ENCODE measurements around the gene ABCA4. TPM values are rescaled to one million over a fixed set of nuclear protein-coding genes. Genes with fewer than 3 reads are reported as not detected.
A peak's percentile ranks its signal among the peaks of the same experiment; 100 is the strongest.

ABCA4 gene
- total RNA-seq, 2 donors from 2014 or later: under 0.01 TPM

DNA sequence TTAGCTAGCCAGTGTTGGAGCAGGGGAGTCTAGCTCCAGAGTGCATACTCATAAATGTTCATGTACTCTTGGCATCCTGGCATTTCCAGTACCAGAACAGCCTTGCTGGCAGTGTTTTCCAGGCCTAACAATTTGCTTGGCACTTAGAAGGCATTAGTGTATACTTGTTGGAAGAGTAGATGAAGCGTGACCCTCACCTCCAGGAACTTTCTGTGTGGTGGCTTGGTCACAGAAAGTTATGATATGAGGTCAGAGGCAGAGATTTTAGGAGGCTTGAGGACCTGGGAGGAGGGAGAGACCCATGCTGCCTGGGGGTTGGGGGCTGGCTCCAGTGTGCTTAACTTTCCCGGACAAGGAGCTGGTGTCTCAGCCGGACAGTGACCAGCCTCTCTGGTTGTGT, 159.0 kb downstream of the ABCA4 start:
- no peak for TF ChIP-seq POLR2A (IDR thresholded peaks at IDR 0.05)
- TF ChIP-seq, protein P1, sequence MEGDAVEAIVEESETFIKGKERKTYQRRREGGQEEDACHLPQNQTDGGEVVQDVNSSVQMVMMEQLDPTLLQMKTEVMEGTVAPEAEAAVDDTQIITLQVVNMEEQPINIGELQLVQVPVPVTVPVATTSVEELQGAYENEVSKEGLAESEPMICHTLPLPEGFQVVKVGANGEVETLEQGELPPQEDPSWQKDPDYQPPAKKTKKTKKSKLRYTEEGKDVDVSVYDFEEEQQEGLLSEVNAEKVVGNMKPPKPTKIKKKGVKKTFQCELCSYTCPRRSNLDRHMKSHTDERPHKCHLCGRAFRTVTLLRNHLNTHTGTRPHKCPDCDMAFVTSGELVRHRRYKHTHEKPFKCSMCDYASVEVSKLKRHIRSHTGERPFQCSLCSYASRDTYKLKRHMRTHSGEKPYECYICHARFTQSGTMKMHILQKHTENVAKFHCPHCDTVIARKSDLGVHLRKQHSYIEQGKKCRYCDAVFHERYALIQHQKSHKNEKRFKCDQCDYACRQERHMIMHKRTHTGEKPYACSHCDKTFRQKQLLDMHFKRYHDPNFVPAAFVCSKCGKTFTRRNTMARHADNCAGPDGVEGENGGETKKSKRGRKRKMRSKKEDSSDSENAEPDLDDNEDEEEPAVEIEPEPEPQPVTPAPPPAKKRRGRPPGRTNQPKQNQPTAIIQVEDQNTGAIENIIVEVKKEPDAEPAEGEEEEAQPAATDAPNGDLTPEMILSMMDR (IDR thresholded peaks at IDR 0.05): no peak
- 93 to 95% methylated on average over 3 of the region's 3 CpGs for WGBS, 2 donors

DNA sequence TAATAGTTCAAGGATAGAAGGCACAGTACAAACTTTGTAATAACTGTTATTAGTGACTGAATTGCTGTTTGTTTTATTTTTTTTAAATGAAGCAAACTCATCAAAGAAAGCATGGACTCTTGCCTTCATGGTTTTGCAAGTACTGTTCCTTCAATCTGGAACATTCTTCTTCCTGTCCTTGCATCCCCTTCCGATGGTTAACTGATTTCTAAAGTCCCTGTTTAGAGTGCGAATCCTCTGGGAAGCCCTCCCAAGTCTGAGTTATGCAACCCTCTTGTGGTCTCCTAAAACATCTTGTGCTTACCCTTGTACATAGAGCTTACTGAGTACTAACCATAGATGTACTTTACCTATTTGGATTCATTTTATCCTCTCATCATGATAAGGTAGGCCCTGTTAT, 159.5 kb downstream of the ABCA4 start:
- TF ChIP-seq, protein P1 (IDR thresholded peaks at IDR 0.05): no peak
- TF ChIP-seq POLR2A (IDR thresholded peaks at IDR 0.05): no peak
- Histone ChIP-seq H3K36me3 (replicated peaks in 1 of 2; ENCODE audit: insufficient read depth in 1 of 2, low read depth in 2 of 2) (no peaks in the 10 kb centered on the region), H3K27me3 (no peaks in the 10 kb centered on the region), H3K9me3 (no peaks in the 10 kb centered on the region), H3K27ac (peak overlapping the region in 1 of 4 donors; percentile 62), H3K4me3 (no peak overlapping the region), H3K4me1 (peaks cover 28% of the 10 kb centered on the region)
- no peak for ATAC-seq
- intact Hi-C loops (cut with DNase I): no loop called here
- WGBS, 2 donors: 67 to 75% methylated on average over 2 of the region's 2 CpGs
- no peak for DNase-seq

More for the DNA sequence above, 159.0 kb downstream of the ABCA4 start:
- Histone ChIP-seq H3K9me3 (no peaks in the 10 kb centered on the region), H3K27ac (no peak overlapping the region), H3K4me3 (no peak overlapping the region), H3K36me3 (replicated peaks in 1 of 2; ENCODE audit: insufficient read depth in 1 of 2, low read depth in 2 of 2) (no peaks in the 10 kb centered on the region), H3K4me1 (peaks cover 28% of the 10 kb centered on the region), H3K27me3 (no peaks in the 10 kb centered on the region)
- intact Hi-C loops (cut with DNase I): no loop called here
- ATAC-seq (no peak), DNase-seq (no peak)

DNA sequence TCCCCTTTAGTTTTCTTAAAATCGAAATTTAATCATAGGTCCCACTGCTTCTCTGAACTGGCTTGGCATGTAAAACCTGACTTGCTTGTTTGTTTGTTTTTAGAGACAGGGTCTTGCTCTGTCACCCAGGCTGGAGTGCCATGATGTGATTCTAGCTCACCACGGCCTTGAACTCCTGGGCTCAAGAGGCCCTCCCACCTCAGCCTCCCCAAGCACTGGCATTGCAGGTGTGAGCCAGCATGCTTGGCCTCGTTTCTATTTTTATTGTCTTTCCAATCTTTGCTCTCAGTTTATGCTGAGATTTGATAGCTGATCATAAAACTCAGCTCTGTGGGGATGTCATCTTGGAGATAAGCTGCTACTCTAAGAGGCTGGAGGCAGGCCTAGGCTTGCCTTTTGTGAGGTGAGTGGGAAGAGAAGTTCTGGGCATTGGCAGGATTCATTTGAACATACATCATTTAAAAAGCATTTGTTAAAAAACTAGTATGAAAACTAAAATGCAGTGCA, 160.3 kb downstream of the ABCA4 start:
- WGBS, 2 donors: 34 to 40% methylated on average over 3 of the region's 3 CpGs
- Histone ChIP-seq H3K9me3 (no peaks in the 10 kb centered on the region), H3K27ac (peak overlapping the region in 3 of 4 donors; percentile 28 to 62 (median 58)), H3K27me3 (no peaks in the 10 kb centered on the region), H3K4me1 (peaks cover 25% of the 10 kb centered on the region), H3K36me3 (replicated peaks in 1 of 2; ENCODE audit: insufficient read depth in 1 of 2, low read depth in 2 of 2) (no peaks in the 10 kb centered on the region), H3K4me3 (no peak overlapping the region)
- ATAC-seq (no peak), DNase-seq (no peak)
- intact Hi-C loops (cut with DNase I): no loop called here
- TF ChIP-seq POLR2A (IDR thresholded peaks at IDR 0.05): no peak
- TF ChIP-seq, protein P1 (IDR thresholded peaks at IDR 0.05): no peak

DNA sequence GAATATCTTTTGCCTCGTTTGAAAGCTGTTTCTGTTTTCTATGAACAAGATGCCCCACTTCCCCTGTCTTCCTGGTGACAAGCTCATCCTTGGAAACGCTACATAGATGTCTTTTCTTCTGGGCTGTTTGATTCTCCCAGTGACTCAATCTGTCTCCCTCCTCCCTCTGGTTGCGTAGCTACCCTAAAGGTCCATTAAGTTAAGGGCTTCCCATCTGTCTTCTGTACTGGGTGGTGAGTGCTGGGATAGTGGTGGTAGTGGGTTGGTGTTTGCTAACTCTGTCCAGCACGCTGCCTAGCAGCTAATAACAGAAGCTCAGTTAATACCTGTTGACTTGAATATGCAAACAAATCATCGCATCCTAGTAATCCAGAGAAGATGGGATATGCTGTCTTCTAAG, 161.5 kb downstream of the ABCA4 start:
- no peaks in the 10 kb centered on the region for H3K36me3 ChIP-seq (replicated peaks in 1 of 2; ENCODE audit: insufficient read depth in 1 of 2, low read depth in 2 of 2)
- H3K9me3 ChIP-seq: no peaks in the 10 kb centered on the region
- ATAC-seq (no peak), DNase-seq (peak in 2 of 4 donors; percentile 15 to 33)
- no peak overlapping the region for H3K4me3 ChIP-seq
- H3K27ac ChIP-seq: no peak overlapping the region
- intact Hi-C loops (cut with DNase I): no loop called here
- H3K4me1 ChIP-seq: peaks cover 14% of the 10 kb centered on the region
- H3K27me3 ChIP-seq: no peaks in the 10 kb centered on the region
- no peak for TF ChIP-seq POLR2A (IDR thresholded peaks at IDR 0.05)
- TF ChIP-seq, protein P1 (IDR thresholded peaks at IDR 0.05): no peak
- 55 to 71% methylated on average over 5 of the region's 5 CpGs for WGBS, 2 donors

DNA sequence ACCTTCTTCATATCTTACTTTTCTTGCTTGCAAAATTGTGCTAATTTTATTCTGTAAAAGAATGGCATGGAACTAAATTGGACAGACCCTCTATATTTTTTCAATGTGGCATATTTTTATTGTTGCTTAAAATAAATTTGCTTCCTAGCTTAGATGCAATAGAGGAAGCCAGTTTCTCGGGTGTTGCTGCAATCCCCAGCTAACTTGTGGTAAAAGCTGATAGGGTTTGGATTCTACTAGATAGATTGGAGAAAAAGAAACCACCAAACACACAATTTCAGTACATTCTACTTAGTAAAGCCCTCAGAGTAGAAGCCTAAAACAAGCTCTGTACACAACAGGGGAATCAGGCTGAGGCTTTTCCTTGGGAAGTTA, 162.2 kb downstream of the ABCA4 start:
- WGBS, 2 donors: 50 to 70% methylated on average over 1 of the region's 1 CpG
- no peak for ATAC-seq
- no peaks in the 10 kb centered on the region for H3K36me3 ChIP-seq (replicated peaks in 1 of 2; ENCODE audit: insufficient read depth in 1 of 2, low read depth in 2 of 2)
- intact Hi-C loops (cut with DNase I): no loop called here
- peaks cover 7% of the 10 kb centered on the region for H3K4me1 ChIP-seq
- H3K27ac ChIP-seq: no peak overlapping the region
- no peak for DNase-seq
- no peaks in the 10 kb centered on the region for H3K9me3 ChIP-seq
- H3K27me3 ChIP-seq: no peaks in the 10 kb centered on the region
- H3K4me3 ChIP-seq: no peak overlapping the region
- TF ChIP-seq, protein P1 (IDR thresholded peaks at IDR 0.05): no peak
- TF ChIP-seq POLR2A (IDR thresholded peaks at IDR 0.05): no peak
